Endothelial cell (in vitro differentiated cells): ENCODE measurements around the gene TLCD3A. TPM values are rescaled to one million over a fixed set of nuclear protein-coding genes. Genes with fewer than 3 reads are reported as not detected.

Source experiments
- DNase-seq: peaks from one replicate; pipeline ENCODE4 v3.0.0; 2021; ENCODE audit warnings: low spot score
- H3K27ac Mint-ChIP-seq: one replicate; pipeline ENCODE4 v1.8.0; 2021; ENCODE audit warnings: mixed read lengths, inconsistent platforms; ENCODE audit not compliant: unreplicated experiment
- H3K27me3 Mint-ChIP-seq: one replicate; pipeline ENCODE4 v1.8.0; 2021; ENCODE audit warnings: mild to moderate bottlenecking, moderate library complexity, mixed read lengths, inconsistent platforms; ENCODE audit not compliant: unreplicated experiment
- H3K36me3 Mint-ChIP-seq: one replicate; pipeline ENCODE4 v1.8.0; 2021; ENCODE audit warnings: mild to moderate bottlenecking, low read depth, mixed read lengths, inconsistent platforms; ENCODE audit not compliant: unreplicated experiment
- H3K4me1 Mint-ChIP-seq: one replicate; pipeline ENCODE4 v1.8.0; 2021; ENCODE audit warnings: mild to moderate bottlenecking, mixed read lengths, inconsistent platforms; ENCODE audit not compliant: unreplicated experiment
- H3K4me3 Mint-ChIP-seq: one replicate; pipeline ENCODE4 v1.8.0; 2021; ENCODE audit warnings: mild to moderate bottlenecking, mixed read lengths, inconsistent platforms; ENCODE audit not compliant: unreplicated experiment
- H3K9me3 Mint-ChIP-seq: one replicate; pipeline ENCODE4 v1.8.0; 2021; ENCODE audit warnings: mixed read lengths, inconsistent platforms; ENCODE audit not compliant: unreplicated experiment
- CTCF ChIP-seq: fragments of 200-600 bp; sonication (generic); IDR thresholded peaks from one replicate; pipeline ENCODE4 v1.5.0; 2021; ENCODE audit warnings: antibody characterized with exemption; ENCODE audit not compliant: unreplicated experiment
- total RNA-seq: library from RNA; stranded (reverse); fragmentation: NEBNext Ultra II Directional; extraction: Animal tissue kit (Norgen Biotek cat#: 25700); gene quantifications from one replicate; pipeline ENCODE4 v1.2.1, GENCODE V29; 2021; ENCODE audit not compliant: unreplicated experiment

The TLCD3A gene
- total RNA-seq, 1 donor from 2014 or later = 24.6 TPM

- Mint-ChIP-seq H3K27me3 (peaks cover 1% of the 10 kb centered on the region), H3K27ac (no peak overlapping the region), H3K4me3 (no peak overlapping the region), H3K9me3 (no peaks in the 10 kb centered on the region), H3K36me3 (peaks cover 14% of the 10 kb centered on the region), H3K4me1 (peaks cover 7% of the 10 kb centered on the region)
- no peak for DNase-seq
- peak; percentile 95 for TF ChIP-seq CTCF
Measured at GRCh38 chr17:700504-701094, 31.8 kb upstream of the TLCD3A start.

GRCh38 chr17:703081-703875 lies 29.1 kb upstream of the TLCD3A start:
- Mint-ChIP-seq H3K27me3 (peaks cover 1% of the 10 kb centered on the region), H3K4me3 (no peak overlapping the region), H3K36me3 (peaks cover 9% of the 10 kb centered on the region), H3K4me1 (no peaks in the 10 kb centered on the region), H3K27ac (no peak overlapping the region), H3K9me3 (no peaks in the 10 kb centered on the region)
- TF ChIP-seq CTCF = no peak
- DNase-seq = no peak

DNA sequence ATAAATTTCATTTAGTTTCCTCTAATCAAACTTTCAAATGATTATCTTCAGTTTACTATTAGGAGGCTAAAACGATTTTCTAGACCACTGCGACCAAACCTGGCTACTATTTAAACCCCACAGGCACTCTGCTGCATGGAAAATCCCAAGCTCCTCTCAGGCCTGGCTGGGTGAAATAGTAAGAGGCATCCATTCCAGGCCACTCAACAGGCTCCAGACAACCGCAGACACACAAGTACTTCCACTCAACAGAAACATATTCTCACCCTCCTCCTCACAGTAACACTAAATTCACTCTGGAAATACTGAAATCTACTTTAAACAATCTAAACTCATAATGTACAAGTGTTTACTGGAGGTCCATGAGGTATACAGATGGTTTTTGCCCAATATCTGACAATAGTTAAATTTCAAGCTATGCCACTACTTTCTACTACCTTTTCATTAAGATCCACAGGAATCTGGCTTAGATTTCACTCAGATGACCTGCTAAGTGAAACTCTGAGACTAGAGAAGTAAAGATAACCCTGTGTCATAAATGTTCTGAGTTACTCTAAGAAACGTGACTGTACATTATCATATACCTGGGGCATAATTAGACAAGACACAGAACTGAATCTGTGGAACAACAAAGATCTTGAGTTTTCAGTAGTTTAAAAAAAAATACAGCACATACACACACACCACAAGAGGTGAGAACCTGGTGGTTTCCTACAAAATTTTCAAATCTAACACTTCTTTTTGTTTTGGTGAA lies 28.1 kb upstream of the TLCD3A start:
- Mint-ChIP-seq H3K36me3 (peaks cover 17% of the 10 kb centered on the region), H3K4me1 (no peaks in the 10 kb centered on the region), H3K27me3 (peaks cover 1% of the 10 kb centered on the region), H3K9me3 (no peaks in the 10 kb centered on the region), H3K4me3 (no peak overlapping the region), H3K27ac (no peak overlapping the region)
- DNase-seq = no peak
- no peak for TF ChIP-seq CTCF

- Mint-ChIP-seq H3K27ac (no peak overlapping the region), H3K4me1 (no peaks in the 10 kb centered on the region), H3K27me3 (no peaks in the 10 kb centered on the region), H3K4me3 (no peak overlapping the region), H3K36me3 (peaks cover 22% of the 10 kb centered on the region), H3K9me3 (no peaks in the 10 kb centered on the region)
- no peak for DNase-seq
- TF ChIP-seq CTCF = no peak
Measured at GRCh38 chr17:705011-705410, 27.4 kb upstream of the TLCD3A start.

DNA sequence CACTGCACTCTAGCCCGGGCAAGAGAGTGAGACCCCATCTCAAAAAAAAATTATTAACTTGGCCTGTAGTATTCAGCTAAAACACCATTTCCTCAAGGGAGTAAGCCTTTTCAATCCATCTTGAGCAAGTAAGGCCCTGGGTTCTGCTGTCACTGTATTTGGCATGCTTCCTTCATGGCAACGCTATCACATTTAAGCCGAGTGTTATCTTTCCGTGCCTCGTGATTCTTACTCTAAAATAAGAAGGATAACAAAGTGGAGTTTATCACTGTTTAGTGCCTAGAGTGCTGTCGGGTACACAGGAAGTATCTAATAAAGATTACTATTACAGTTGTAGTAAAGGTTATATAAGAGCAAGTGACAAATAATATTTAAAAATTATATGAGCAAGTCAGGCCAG lies 26.5 kb upstream of the TLCD3A start:
- H3K4me1 Mint-ChIP-seq = no peaks in the 10 kb centered on the region
- no peak for DNase-seq
- TF ChIP-seq CTCF = no peak
- no peaks in the 10 kb centered on the region for H3K9me3 Mint-ChIP-seq
- no peak overlapping the region for H3K4me3 Mint-ChIP-seq
- H3K27ac Mint-ChIP-seq = peak overlapping the region; percentile 13
- no peaks in the 10 kb centered on the region for H3K27me3 Mint-ChIP-seq
- peaks cover 22% of the 10 kb centered on the region for H3K36me3 Mint-ChIP-seq
